GM19463 (cell line): ENCODE measurements around the gene ANKRD31.
"Not testable (repeated sequence)": the region's sequence is repeated elsewhere in the genome, so short reads cannot be mapped to it uniquely, and the experiment has no call there.

Experiments used
- ATAC-seq: cut with Tn5 transposase; IDR thresholded peaks from one replicate; pipeline ENCODE4 v1.9.1; 2021; ENCODE audit warnings: mild to moderate bottlenecking, moderate library complexity; ENCODE audit not compliant: unreplicated experiment

Gene ANKRD31

GRCh38 chr5:75226916-75227315 lies 9.8 kb downstream of the ANKRD31 start:
- ATAC-seq = no peak

DNA sequence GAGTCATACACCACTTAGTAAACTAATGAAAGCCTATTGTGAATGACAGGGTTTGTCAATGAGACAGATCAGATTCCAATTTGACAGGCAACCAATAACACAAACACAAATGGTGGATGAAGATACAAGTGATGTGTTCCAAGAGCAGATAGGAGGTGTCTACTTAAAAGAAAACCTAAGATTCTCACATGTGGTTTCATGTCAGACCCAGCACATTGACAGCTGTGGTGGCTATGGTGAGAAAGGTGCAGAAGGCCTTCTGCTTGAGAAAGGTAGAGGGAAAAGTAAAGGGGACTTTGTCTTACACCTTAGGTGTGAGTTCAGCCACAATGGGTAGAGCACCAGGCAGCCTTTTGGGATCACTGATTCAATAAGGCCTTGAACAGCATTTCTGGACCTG lies 11.2 kb downstream of the ANKRD31 start:
- ATAC-seq = no peak

DNA sequence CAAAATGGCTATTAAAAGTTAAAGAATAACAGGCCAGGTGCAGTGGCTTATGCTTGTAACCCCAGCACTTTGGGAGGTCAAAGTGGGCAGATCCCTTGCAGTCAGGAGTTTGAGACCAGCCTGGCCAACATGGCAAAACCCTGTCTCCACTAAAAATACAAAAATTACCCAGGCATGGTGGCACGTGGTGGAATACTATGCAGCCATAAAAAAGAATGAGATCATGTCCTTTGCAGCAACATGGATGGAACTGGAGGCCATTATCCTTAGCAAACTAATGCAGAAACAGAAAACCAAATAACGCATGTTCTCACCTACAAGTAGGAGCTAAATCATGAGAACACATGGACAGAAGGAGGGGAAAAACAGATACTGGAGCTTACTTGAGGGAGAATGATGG lies 15.9 kb downstream of the ANKRD31 start:
- not testable (repeated sequence) for ATAC-seq

- no peak for ATAC-seq
Observed at GRCh38 chr5:75214928-75215327, 21.8 kb downstream of the ANKRD31 start.

DNA sequence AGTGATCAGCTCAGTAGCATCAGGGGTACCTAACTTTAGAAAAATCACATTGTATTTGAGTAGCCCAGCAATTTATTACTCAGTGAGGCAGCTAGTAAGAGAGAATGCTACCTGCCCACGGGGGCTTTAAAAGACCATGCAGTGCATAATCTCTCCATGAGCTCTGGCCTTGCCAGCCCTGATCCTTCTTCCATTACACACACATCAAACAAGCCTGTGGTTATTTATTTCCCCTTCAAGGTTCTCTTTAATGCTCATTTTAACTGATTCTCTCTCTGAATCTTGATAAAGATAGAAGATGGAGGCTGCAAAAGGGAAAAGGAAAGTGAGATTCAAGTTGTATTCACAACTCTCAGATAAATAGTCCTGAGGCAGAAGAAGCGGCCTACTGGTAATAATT lies 22.3 kb downstream of the ANKRD31 start:
- no peak for ATAC-seq

- ATAC-seq = no peak
Observed at GRCh38 chr5:75203604-75204003, 33.1 kb downstream of the ANKRD31 start.

DNA sequence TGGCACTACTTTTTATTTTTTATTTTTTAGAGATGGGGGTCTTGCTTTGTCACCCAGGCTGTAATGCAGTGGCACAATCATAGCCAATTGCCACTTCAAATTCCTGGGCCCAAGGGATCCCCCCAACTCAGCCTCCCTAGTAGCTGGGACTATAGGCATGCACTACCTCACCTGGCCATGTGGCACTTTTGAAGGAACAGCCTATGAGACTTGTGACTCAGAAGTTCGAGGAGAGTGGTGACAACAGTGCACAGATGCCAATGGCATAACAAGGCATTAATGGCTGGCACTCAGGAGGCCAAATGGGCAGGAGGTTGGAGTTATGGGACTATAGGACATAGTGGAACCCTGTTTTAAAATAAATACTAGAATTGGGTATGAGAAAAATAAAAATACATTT lies 33.7 kb downstream of the ANKRD31 start:
- ATAC-seq = no peak

DNA sequence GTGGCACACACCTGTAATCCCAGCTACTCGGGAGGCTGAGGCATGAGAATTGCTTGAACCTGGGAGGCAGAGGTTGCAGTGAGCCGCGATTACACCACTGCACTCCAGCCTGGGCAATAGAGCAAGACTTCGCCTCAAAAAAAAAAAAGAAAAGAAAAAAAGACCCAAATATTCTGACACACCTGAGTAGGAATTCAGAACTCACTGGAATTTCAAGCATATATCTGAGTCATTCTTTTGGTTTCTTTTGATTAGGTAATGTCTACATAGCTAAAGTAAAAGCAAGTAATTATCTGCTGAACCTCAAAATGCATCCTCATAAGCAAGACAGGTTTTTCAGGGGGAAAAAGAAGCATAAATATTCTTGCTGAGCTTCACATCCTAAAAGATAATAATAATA lies 35.9 kb downstream of the ANKRD31 start:
- no peak for ATAC-seq

DNA sequence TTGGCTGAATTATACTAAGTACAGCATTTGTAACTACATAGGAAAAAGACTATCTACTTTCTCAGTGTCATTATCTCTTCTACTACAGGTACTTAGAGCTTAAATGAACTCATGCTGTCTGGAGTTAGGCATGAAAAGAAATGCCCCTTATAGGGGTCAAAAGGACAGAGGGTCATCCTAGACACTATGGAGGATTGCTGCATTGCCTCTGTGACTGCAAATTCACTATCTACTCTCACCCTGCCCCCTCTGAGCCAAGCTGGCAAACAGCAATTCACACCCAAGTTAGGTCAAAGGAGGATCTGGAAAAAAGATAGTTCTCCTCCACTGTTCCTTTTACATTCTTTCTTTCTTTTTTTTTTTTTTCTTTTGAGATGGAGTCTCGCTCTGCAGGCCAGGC lies 36.7 kb downstream of the ANKRD31 start:
- ATAC-seq = no peak

- no peak for ATAC-seq
Observed at GRCh38 chr5:75199071-75199470, 37.6 kb downstream of the ANKRD31 start.

DNA sequence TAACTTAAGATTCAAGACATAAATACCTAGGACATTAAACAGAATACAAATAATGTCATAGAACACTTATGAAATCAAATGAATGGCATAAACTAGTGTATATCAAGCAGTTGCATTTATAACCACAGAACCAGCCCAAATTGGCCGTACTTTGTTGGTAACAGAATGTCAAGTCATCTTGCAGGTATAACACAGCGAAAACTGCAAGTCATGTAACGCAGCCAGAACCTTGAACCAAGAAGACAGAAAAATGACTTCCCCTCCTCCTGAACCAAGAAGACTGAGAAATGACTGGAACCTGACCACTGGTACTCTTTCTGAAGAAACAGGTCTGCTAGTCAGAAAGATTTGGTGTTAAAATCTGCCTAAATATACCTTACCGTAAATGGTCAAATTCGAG lies 38.9 kb downstream of the ANKRD31 start:
- no peak for ATAC-seq

DNA sequence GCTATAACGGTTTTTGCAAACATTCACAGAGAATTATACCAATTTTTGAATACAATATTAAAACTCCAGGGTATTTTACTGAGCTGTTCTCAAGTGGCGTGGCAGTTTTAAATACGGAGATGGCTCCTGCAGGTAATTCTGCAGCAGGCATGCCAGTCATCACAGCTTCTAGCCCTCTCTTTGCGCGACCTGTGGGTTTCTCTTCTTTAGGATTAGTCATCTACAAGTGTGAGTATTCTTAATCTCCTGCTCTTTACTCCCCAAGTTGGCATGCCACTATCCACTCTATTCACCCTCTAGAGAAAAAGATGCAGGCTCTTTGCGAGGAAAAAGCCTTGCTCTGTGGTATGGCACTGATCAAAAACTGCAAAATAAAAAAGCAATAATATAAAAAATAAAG lies 43.9 kb downstream of the ANKRD31 start:
- ATAC-seq = no peak

- ATAC-seq = no peak
Observed at GRCh38 chr5:75192264-75192663, 44.4 kb downstream of the ANKRD31 start.

DNA sequence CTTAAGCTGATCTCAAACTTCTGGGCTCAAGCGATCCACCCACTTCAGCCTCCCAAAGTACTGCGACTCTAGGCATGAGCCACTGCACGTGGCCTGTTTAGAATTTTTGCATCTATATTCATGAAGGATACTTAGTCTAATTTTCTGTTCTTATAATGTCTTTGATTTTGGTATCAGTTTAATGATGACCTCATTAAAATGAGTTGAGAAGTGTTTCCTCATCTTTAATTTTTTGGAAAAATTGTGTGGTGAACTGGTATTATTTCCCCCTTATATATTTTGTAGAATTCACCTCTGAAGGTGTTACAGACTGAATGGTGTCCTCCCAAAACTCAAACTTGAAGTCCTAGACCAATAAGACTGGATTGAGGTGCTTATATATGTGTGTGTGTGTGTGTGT lies 46.5 kb downstream of the ANKRD31 start:
- ATAC-seq = no peak

DNA sequence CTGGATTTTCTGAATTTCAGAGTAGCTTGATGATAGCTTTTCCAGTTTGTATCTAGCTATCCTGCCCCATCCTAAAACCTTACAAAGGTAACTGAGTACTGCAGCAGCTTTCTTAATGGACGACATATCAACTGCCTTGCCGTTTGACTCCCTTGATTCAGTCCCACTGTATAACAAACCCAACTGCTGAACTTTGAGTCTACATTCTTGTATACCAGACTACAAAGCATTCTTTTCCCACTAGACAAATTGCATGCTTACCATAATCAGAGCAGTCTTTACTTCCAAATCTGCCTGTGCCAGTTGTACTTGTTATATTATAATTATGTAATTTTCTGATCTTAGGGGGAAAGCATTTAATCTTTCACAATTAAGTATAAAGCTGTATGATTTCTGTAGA lies 47.3 kb downstream of the ANKRD31 start:
- no peak for ATAC-seq

- ATAC-seq = no peak
Observed at GRCh38 chr5:75185763-75186162, 50.9 kb downstream of the ANKRD31 start.

GRCh38 chr5:75176009-75176408 lies 60.7 kb downstream of the ANKRD31 start:
- not testable (repeated sequence) for ATAC-seq

DNA sequence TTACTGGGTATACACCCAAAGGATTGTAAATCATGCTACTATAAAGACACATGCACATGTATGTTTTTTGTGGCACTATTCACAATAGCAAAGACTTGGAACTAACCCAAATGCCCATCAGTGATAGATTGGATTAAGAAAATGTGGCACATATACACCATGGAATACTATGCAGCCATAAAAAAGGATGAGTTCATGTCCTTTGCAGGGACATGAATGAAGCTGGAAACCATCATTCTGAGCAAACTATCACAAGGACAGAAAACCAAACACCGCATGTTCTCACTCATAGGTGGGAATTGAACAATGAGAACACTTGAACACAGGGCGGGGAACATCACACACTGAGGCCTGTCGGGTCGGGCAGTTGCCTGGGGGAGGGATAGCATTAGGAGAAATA lies 61.8 kb downstream of the ANKRD31 start:
- ATAC-seq = not testable (repeated sequence)

DNA sequence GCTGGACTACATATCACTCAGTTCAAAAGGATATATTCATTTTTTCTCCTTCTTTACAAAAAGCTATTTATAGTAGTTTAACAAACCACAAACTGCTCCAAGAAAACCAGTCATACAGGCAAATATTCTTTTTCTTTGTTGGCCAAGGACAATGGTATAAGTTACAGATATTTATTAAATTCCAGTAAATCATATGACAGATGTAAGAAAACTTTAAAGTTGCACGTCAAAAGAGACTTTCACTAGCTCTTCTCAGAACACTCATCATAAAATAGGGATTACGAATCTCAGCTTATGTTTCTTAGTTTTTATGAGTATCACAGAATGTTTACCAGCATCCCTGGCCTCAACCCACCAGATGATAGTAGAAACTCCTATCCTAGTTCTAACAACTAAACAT lies 67.2 kb downstream of the ANKRD31 start:
- ATAC-seq = no peak

- no peak for ATAC-seq
Observed at GRCh38 chr5:75168026-75168735, 68.5 kb downstream of the ANKRD31 start.

GRCh38 chr5:75167345-75167744 lies 69.3 kb downstream of the ANKRD31 start:
- ATAC-seq = no peak

GRCh38 chr5:75161508-75161907 lies 75.2 kb downstream of the ANKRD31 start:
- not testable (repeated sequence) for ATAC-seq

- ATAC-seq = no peak
Observed at GRCh38 chr5:75156585-75156984, 80.1 kb downstream of the ANKRD31 start.
